ENCODE data around the gene PRPF19.

The PRPF19 gene
- total RNA-seq: 11.5 to 51.5 (median 34.3) reads per million in 18 experiments

- DNase-seq: peak; percentile 99 to 100
These were observed at the start of gene PRPF19 for GRCh38 chr11:60906132-60906972. Gene PRPF19, minus strand, starts transcription at chr11:60906585. Its CDS starts 203 bp downstream, at chr11:60906382.

GRCh38 chr11:60955571-60955970, 49.2 kb upstream of the PRPF19 start:
- peak; percentile 49 to 55 for DNase-seq

GRCh38 chr11:60954421-60954820, 48.0 kb upstream of the PRPF19 start:
- DNase-seq: peak; percentile 91 to 95

- DNase-seq: peak; percentile 90 to 97
These were observed 47.4 kb upstream of the PRPF19 start for GRCh38 chr11:60953781-60954180.

GRCh38 chr11:60952742-60953170, 46.4 kb upstream of the PRPF19 start:
- DNase-seq: no peak

- DNase-seq: peak; percentile 96 to 97
These were observed 45.7 kb upstream of the PRPF19 start, which contains the start of gene SLC15A3 for GRCh38 chr11:60951904-60952741. Gene SLC15A3, minus strand, starts transcription at chr11:60952176. Its CDS starts 625 bp downstream, at chr11:60951551.

- no peak for DNase-seq
These were observed 45.2 kb upstream of the PRPF19 start for GRCh38 chr11:60951606-60951903.

- DNase-seq: peak in 1 of 2 donors; percentile 63
These were observed 44.7 kb upstream of the PRPF19 start for GRCh38 chr11:60950933-60951605.

- DNase-seq: peak in 1 of 2 donors; percentile 50
These were observed 43.6 kb upstream of the PRPF19 start for GRCh38 chr11:60950024-60950423.

GRCh38 chr11:60948250-60948649, 41.9 kb upstream of the PRPF19 start:
- no peak for DNase-seq

- DNase-seq: no peak
These were observed 41.3 kb upstream of the PRPF19 start for GRCh38 chr11:60947700-60948099.

- no peak for DNase-seq
These were observed 40.3 kb upstream of the PRPF19 start for GRCh38 chr11:60946601-60947264.

GRCh38 chr11:60945295-60945667, 38.9 kb upstream of the PRPF19 start:
- no peak for DNase-seq

- DNase-seq: peak; percentile 79 to 81
These were observed 38.3 kb upstream of the PRPF19 start for GRCh38 chr11:60944490-60945294.

GRCh38 chr11:60942970-60943565, 36.7 kb upstream of the PRPF19 start:
- DNase-seq: no peak

- no peak for DNase-seq
These were observed 35.8 kb upstream of the PRPF19 start for GRCh38 chr11:60942219-60942618.

GRCh38 chr11:60941371-60942119, 35.2 kb upstream of the PRPF19 start:
- no peak for DNase-seq

GRCh38 chr11:60939855-60940254, 33.5 kb upstream of the PRPF19 start:
- no peak for DNase-seq

GRCh38 chr11:60939301-60939700, 32.9 kb upstream of the PRPF19 start:
- DNase-seq: no peak

GRCh38 chr11:60938500-60938899, 32.1 kb upstream of the PRPF19 start:
- DNase-seq: no peak
